Hindlimb muscle (tissue), 1 donor: ENCODE measurements around the gene RIPPLY3. TPM values are rescaled to one million over a fixed set of nuclear protein-coding genes. Genes with fewer than 3 reads are reported as not detected.

Source experiments
- DNase-seq: peaks from one replicate; pipeline ENCODE4 v3.0.0-alpha.2; 2013
- polyA plus RNA-seq: library from polyadenylated mRNA; unstranded; fragments of 120-200 nt; gene quantifications from one replicate; pipeline ENCODE4 v1.2.1, GENCODE V29; 2013; ENCODE audit not compliant: insufficient read length

Gene RIPPLY3
- polyA plus RNA-seq, 1 donor = 0.17 TPM

DNA sequence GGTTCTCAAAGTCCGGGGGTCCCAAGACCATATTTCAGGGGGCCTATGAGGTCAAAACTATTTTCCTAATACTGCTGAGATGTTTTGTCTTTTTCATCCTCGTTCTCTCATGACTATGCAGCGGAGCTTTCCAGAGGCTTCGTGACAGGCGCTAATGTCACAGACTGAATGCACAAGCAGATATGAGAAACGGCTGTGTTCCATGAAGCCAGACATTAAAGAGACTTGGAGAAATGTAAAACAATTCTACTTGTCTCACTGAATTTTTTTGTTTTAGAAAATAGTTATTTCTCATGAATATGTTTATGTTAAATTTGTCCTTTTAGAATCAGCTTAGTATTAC, 56.1 kb downstream of the RIPPLY3 start:
- DNase-seq = no peak

DNA sequence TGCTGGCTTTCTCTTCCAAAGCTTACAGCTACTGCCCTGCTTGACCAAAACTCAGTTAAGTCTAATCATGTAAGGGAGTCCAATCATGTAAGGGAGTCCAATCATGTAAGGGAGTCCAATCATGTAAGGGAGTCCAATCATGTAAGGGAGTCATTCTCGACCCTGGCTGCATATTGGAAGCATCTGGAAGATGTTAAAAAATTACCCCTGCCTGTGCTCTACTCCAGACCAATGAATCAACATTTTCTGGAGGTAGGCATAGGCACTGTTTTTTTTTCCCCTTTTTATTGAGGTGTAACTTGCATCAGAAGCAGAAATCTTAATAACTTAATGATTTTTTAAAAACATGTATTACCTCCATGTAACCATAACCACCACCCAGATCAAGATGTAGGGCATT, 56.9 kb downstream of the RIPPLY3 start:
- no peak for DNase-seq

DNA sequence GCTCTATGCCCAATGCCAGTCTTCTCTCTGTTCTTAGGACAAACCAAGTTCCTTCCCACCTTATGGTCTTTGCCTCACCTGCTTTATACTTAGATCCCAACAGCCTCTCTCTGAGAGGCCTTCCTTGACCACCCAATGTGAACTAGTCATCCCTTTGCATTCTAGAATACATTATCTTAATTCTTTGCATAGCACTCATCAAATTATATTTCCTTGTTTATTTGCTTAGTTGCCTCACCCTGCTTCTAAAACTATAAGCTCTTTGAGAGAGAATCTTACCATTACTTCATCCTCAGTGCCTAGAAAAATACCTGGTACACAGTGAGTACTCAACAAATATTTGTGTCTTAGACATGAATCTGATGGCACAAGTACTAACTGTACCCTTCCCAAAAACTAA, 58.3 kb downstream of the RIPPLY3 start:
- no peak for DNase-seq

DNA sequence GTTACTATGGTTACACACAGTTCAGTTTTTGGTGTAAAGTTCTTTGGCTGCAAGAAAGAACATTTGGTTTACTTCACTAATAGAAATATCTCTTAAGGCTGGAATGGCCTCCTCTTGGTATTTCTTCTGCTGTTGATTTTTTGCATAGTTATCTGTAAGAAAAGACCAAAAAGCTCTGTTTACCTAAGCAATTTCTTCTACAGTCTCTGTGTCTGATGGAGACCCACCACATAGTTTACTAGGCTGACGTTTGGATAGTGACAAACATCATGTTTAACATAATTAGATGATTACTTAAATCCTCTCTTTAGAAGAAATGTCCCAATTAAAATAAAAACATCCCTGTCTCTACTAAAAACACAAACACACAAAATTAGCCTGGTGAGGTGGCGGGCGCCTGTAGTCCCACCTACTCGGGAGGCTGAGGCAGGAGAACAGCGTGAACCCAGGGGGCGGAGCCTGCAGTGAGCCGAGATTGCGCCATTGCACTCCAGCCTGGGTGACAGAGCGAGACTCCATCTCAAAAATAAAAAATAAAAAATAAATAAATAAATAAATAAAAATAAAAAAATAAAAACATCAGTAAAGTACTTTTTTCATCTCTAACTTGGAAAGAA, 59.2 kb downstream of the RIPPLY3 start:
- DNase-seq = no peak

Other genes starting within 250 kb of the RIPPLY3 start
- 12.8 TPM for gene HLCS, start 40.0 kb upstream of the RIPPLY3 start, polyA plus RNA-seq
- 28.9 TPM for gene PIGP, start 66.4 kb downstream of the RIPPLY3 start, polyA plus RNA-seq
- 107 TPM for gene TTC3, start 66.6 kb downstream of the RIPPLY3 start, polyA plus RNA-seq